ENCODE results near the gene RELL2. TPM values are rescaled to one million over a fixed set of nuclear protein-coding genes. Genes with fewer than 3 reads are reported as not detected.

The RELL2 gene
- total RNA-seq, 6 donors from 2014 or later, result 2.6 to 9.4 (median 6.5) TPM

GRCh38 chr5:141640051-141640415 is 3.2 kb downstream of the RELL2 start:
- Histone ChIP-seq H3K9me3 (no peaks in the 10 kb centered on the region), H3K27ac (no peak overlapping the region), H3K4me1 (peaks cover 21 to 28% (median 23%) of the 10 kb centered on the region in 4 donors), H3K27me3 (no peaks in the 10 kb centered on the region), H3K4me3 (no peak overlapping the region), H3K36me3 (peaks cover 0 to 22% (median 10%) of the 10 kb centered on the region in 4 donors)
- WGBS, 2 donors, result 89 to 90% methylated on average over 3 of the region's 3 CpGs
- DNase-seq (no peak), ATAC-seq (ENCODE audit: low FRiP score in 2 of 2) (no peak)
- TF ChIP-seq, protein P1, sequence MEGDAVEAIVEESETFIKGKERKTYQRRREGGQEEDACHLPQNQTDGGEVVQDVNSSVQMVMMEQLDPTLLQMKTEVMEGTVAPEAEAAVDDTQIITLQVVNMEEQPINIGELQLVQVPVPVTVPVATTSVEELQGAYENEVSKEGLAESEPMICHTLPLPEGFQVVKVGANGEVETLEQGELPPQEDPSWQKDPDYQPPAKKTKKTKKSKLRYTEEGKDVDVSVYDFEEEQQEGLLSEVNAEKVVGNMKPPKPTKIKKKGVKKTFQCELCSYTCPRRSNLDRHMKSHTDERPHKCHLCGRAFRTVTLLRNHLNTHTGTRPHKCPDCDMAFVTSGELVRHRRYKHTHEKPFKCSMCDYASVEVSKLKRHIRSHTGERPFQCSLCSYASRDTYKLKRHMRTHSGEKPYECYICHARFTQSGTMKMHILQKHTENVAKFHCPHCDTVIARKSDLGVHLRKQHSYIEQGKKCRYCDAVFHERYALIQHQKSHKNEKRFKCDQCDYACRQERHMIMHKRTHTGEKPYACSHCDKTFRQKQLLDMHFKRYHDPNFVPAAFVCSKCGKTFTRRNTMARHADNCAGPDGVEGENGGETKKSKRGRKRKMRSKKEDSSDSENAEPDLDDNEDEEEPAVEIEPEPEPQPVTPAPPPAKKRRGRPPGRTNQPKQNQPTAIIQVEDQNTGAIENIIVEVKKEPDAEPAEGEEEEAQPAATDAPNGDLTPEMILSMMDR (IDR thresholded peaks at IDR 0.05), result no peak
- TF ChIP-seq POLR2AphosphoS5 (IDR thresholded peaks at IDR 0.05), result no peak
- TF ChIP-seq POLR2A (IDR thresholded peaks at IDR 0.05), result no peak
- no peak for TF ChIP-seq EP300 (IDR thresholded peaks at IDR 0.05)

- Histone ChIP-seq H3K4me3 (no peak overlapping the region), H3K4me1 (peaks cover 15 to 22% (median 16%) of the 10 kb centered on the region in 4 donors), H3K27ac (no peak overlapping the region), H3K36me3 (peaks cover 0 to 29% (median 13%) of the 10 kb centered on the region in 4 donors), H3K27me3 (no peaks in the 10 kb centered on the region), H3K9me3 (no peaks in the 10 kb centered on the region)
- DNase-seq (no peak), ATAC-seq (ENCODE audit: low FRiP score in 2 of 2) (no peak)
- WGBS, 2 donors, result 90 to 93% methylated on average over 9 of the region's 9 CpGs
- TF ChIP-seq, protein P1 (IDR thresholded peaks at IDR 0.05), result no peak
- TF ChIP-seq POLR2AphosphoS5 (IDR thresholded peaks at IDR 0.05), result no peak
- no peak for TF ChIP-seq POLR2A (IDR thresholded peaks at IDR 0.05)
- no peak for TF ChIP-seq EP300 (IDR thresholded peaks at IDR 0.05)
Observed at GRCh38 chr5:141640698-141641097, 3.9 kb downstream of the RELL2 start.

GRCh38 chr5:141641634-141642267 is 5.0 kb downstream of the RELL2 start:
- Histone ChIP-seq H3K27ac (no peak overlapping the region), H3K27me3 (no peaks in the 10 kb centered on the region), H3K9me3 (no peaks in the 10 kb centered on the region), H3K4me1 (peaks cover 10 to 15% (median 11%) of the 10 kb centered on the region in 4 donors), H3K36me3 (peaks cover 0 to 40% (median 16%) of the 10 kb centered on the region in 4 donors), H3K4me3 (no peak overlapping the region)
- no peak for ATAC-seq (ENCODE audit: low FRiP score in 2 of 2)
- no peak for TF ChIP-seq POLR2AphosphoS5 (IDR thresholded peaks at IDR 0.05)
- no peak for TF ChIP-seq EP300 (IDR thresholded peaks at IDR 0.05)
- TF ChIP-seq, protein P1 (IDR thresholded peaks at IDR 0.05), result no peak
- no peak for TF ChIP-seq POLR2A (IDR thresholded peaks at IDR 0.05)
- WGBS, 2 donors, result 82 to 93% methylated on average over 2 of the region's 2 CpGs
- DNase-seq, result no peak

GRCh38 chr5:141646026-141646425 is 9.2 kb downstream of the RELL2 start:
- peaks cover 5 to 9% (median 8%) of the 10 kb centered on the region in 4 donors for H3K4me1 ChIP-seq
- H3K4me3 ChIP-seq, result no peak overlapping the region
- peaks cover 0 to 50% (median 22%) of the 10 kb centered on the region in 4 donors for H3K36me3 ChIP-seq
- DNase-seq (no peak), ATAC-seq (ENCODE audit: low FRiP score in 2 of 2) (no peak)
- H3K27ac ChIP-seq, result no peak overlapping the region
- no peaks in the 10 kb centered on the region for H3K27me3 ChIP-seq
- 90 to 91% methylated on average over 6 of the region's 6 CpGs for WGBS, 2 donors
- H3K9me3 ChIP-seq, result no peaks in the 10 kb centered on the region
- TF ChIP-seq POLR2AphosphoS5 (IDR thresholded peaks at IDR 0.05), result no peak
- TF ChIP-seq EP300 (IDR thresholded peaks at IDR 0.05), result no peak
- TF ChIP-seq, protein P1 (IDR thresholded peaks at IDR 0.05), result no peak
- no peak for TF ChIP-seq POLR2A (IDR thresholded peaks at IDR 0.05)

DNA sequence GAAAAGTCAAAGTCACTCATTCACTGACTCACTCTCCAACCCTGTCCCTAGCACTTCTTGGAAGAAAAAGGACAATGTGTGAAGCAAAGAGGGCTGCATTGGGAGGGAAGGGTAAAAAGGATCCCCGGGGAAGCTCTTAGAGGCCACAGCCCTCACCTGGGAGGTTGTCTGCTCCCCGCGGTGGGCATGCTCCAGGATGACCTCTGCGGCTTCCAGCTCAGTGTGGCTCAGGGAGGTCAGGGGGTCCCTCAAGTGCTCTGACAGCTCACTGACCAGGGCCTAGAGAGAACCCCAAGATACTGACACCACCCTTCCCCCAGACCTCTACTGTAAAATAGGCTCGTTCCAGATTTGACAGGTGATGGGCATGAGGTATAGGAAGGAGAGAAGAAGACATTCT is 10.4 kb downstream of the RELL2 start:
- Histone ChIP-seq H3K36me3 (peaks cover 0 to 50% (median 22%) of the 10 kb centered on the region in 4 donors), H3K27me3 (no peaks in the 10 kb centered on the region), H3K27ac (no peak overlapping the region), H3K4me3 (no peak overlapping the region), H3K4me1 (peaks cover 5 to 14% (median 13%) of the 10 kb centered on the region in 4 donors), H3K9me3 (no peaks in the 10 kb centered on the region)
- DNase-seq (peak in 1 of 2 donors; percentile 6), ATAC-seq (ENCODE audit: low FRiP score in 2 of 2) (no peak)
- 85 to 86% methylated on average over 5 of the region's 5 CpGs for WGBS, 2 donors
- TF ChIP-seq POLR2A (IDR thresholded peaks at IDR 0.05), result no peak
- TF ChIP-seq, protein P1 (IDR thresholded peaks at IDR 0.05), result no peak
- no peak for TF ChIP-seq POLR2AphosphoS5 (IDR thresholded peaks at IDR 0.05)
- no peak for TF ChIP-seq EP300 (IDR thresholded peaks at IDR 0.05)
